Omental fat pad (tissue), 4 donors: ENCODE measurements around the gene RMND1. TPM values are rescaled to one million over a fixed set of nuclear protein-coding genes. Genes with fewer than 3 reads are reported as not detected.
A peak's percentile ranks its signal among the peaks of the same experiment; 100 is the strongest.

Source experiments
- ATAC-seq: fragments of 150-250 bp; one replicate; pipeline ENCODE4 v1.9.1; 2016; ENCODE audit warnings: mild to moderate bottlenecking, moderate library complexity; ENCODE audit not compliant: low FRiP score
- DNase-seq: peaks from one replicate; pipeline ENCODE4 v3.0.0-alpha.2; 2019; ENCODE audit warnings: low spot score
- CTCF ChIP-seq, 3 donors: fragments of 450-650 bp; IDR thresholded peaks; one replicate each; pipeline ENCODE4 v1.5.1; 2016 to 2017; ENCODE audit warnings: antibody characterized with exemption in 3 of 3, mild to moderate bottlenecking in 3 of 3, moderate library complexity in 2 of 3
- total RNA-seq, 4 donors: library from RNA; depleted of rRNA; stranded (reverse); fragments of >200 nt; gene quantifications; one replicate each; pipeline ENCODE4 v1.1.0, GENCODE V29; 2016

RMND1 gene
- total RNA-seq, 4 donors from 2014 or later: 14.9 to 26.7 (median 21.1) TPM

- TF ChIP-seq CTCF (IDR thresholded peaks at IDR 0.05): no peak
- ATAC-seq: peak; percentile 28
- DNase-seq: peak; percentile 32
These were observed 60.2 kb downstream of the RMND1 start, which contains the start of gene ZBTB2 for GRCh38 chr6:151391471-151392413. ZBTB2 (minus strand) TSS chr6:151391559; CDS start chr6:151373637, 17,922 bp downstream.

GRCh38 chr6:151390851-151391470, 61.0 kb downstream of the RMND1 start:
- peak; percentile 35 for DNase-seq
- ATAC-seq: peak; percentile 38
- no peak for TF ChIP-seq CTCF (IDR thresholded peaks at IDR 0.05)

GRCh38 chr6:151390276-151390850, 61.6 kb downstream of the RMND1 start:
- peak; percentile 76 for DNase-seq
- peak; percentile 90 for ATAC-seq
- TF ChIP-seq CTCF (IDR thresholded peaks at IDR 0.05): no peak

- peak; percentile 35 for DNase-seq
- ATAC-seq: no peak
- TF ChIP-seq CTCF (IDR thresholded peaks at IDR 0.05): no peak
These were observed 62.2 kb downstream of the RMND1 start for GRCh38 chr6:151389618-151390275.

GRCh38 chr6:151388997-151389617, 62.8 kb downstream of the RMND1 start:
- no peak for DNase-seq
- no peak for ATAC-seq
- TF ChIP-seq CTCF (IDR thresholded peaks at IDR 0.05): no peak

- DNase-seq (no peak), ATAC-seq (no peak)
- TF ChIP-seq CTCF (IDR thresholded peaks at IDR 0.05): no peak
These were observed 63.7 kb downstream of the RMND1 start for GRCh38 chr6:151388236-151388635.
